ENCODE measurements around the gene KRTAP4-5.
"Not testable (repeated sequence)": the region's sequence is repeated elsewhere in the genome, so short reads cannot be mapped to it uniquely, and the experiment has no call there.

DNA sequence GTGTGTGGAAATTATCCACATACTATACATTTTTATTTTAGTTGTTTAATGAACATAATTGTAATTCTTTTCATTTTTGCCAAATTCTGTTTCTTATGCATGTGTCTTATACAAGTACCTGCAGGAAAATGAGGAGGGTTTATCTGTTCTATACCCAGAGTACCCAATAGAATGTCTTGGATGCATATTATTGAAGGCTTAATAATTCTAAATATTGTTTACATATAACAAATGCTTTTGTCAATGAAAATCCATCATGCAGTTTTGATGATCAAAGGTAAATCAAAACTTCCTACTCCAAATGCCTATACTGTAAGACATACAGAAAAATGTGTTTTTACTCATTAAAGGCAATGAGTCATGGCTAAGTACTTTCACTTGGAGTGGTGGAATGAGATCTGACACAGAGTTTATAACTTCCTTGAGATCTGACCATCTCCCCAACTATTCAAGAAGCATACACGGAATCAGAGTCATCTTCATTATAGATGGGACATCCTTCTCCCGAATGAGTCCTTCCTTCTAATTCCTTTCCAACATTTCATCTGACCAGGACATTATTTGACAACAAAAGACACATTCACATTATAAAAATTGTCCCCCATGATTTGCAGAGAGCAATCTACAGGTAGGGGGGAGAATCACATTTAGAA, 45.1 kb downstream of the KRTAP4-5 start:
- TF ChIP-seq EZH2 (IDR thresholded peaks at IDR 0.05; ENCODE audit: low read depth); CTCF (conservative IDR thresholded peaks at IDR 0.05): not testable (repeated sequence)

Data from PC-9 (cell line).